Measurements from ENCODE around the gene MBD6. TPM values are rescaled to one million over a fixed set of nuclear protein-coding genes. Genes with fewer than 3 reads are reported as not detected.

MBD6 gene
- total RNA-seq, 4 donors from 2014 or later = 36.6 to 155 (median 51.0) TPM

- no peaks in the 10 kb centered on the region for H3K36me3 ChIP-seq
- TF ChIP-seq CTCF (IDR thresholded peaks at IDR 0.05) (no peak), EP300 (IDR thresholded peaks at IDR 0.05; ENCODE audit: low read depth) (no peak), POLR2A (IDR thresholded peaks at IDR 0.05) (no peak), POLR2AphosphoS5 (IDR thresholded peaks at IDR 0.05) (no peak)
- intact Hi-C loops (cut with DNase I; ENCODE audit: low total_unique reads) (loop anchor here (1.0 kb wide), 1 partner anchor 46 kb away; no protein-coding TSS in a partner anchor), in situ Hi-C loops (cut with MboI; ENCODE audit: low pct_ligation_motif_present in 1 of 4, low pct_unique_long_range_greater_than_20kb in 1 of 4, low sequenced_read_pairs in 3 of 4) (no loop called here)
- peak overlapping the region; percentile 65 to 81 (median 78) for H3K27ac ChIP-seq
- peaks cover 87% of the 10 kb centered on the region for H3K27me3 ChIP-seq
- H3K9me3 ChIP-seq = no peaks in the 10 kb centered on the region
- DNase-seq = no peak
- peak overlapping the region in 2 of 4 donors; percentile 23 to 44 for H3K4me3 ChIP-seq
- peaks cover 15 to 33% (median 16%) of the 10 kb centered on the region in 4 donors for H3K4me1 ChIP-seq
- 61 to 70% methylated on average over 5 to 15 of the region's 15 CpGs for WGBS, 2 donors (ENCODE audit: low coverage in 1 of 2)
These were observed 45.5 kb upstream of the MBD6 start for GRCh38 chr12:57476993-57477709.

DNA sequence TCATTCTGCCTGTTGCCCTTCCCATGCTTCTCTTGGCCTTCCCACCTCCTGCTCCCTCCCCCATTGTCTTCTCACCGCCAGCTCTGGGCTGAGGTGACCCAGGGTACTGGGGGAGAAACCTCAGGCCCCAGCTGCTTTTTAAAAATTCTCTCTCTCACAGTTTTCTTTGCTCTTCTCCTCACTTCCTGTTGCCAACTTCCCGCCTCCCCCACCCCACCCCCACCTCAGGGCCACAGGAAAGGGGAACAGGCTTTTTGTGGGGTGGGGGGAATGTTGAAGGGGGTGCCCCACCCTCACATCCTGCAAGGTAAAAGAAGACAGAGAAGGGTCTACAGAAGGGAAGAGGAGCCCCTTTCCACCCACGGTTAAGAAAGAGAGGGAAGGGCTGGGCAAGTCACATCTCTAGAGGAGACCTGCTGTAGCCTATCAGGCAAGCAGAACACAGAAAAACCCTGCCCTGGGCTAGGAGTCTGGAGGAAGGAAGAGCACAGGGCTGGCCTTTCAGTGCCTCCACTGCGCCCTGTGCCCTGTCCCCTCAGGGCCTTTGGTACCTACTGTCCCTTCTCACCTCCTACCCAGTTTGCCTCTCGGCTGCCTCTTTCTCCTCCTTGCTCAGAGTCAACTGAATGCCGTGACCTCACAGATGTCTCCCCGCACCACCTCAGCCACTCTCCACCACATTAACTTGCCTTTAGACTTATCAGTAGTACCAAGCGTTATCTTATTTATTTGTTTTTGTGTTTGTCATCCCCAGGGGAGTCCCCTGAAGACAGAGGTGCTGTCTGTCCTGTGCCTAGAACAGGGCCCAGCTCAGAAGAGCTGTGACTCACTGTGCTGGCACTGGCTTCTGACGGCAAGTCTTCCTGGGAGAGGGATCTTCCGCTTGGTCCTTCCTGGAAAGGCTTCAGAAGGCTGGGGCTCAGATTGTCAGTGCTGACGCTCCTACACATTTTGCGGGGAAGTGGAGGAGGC, 44.6 kb upstream of the MBD6 start:
- Histone ChIP-seq H3K36me3 (no peaks in the 10 kb centered on the region), H3K27me3 (peaks cover 87% of the 10 kb centered on the region), H3K9me3 (no peaks in the 10 kb centered on the region), H3K4me1 (peaks cover 15 to 33% (median 16%) of the 10 kb centered on the region in 4 donors), H3K27ac (peak overlapping the region; percentile 65 to 81 (median 78)), H3K4me3 (peak overlapping the region in 2 of 4 donors; percentile 23 to 44)
- in situ Hi-C loops (cut with MboI; ENCODE audit: low pct_ligation_motif_present in 1 of 4, low pct_unique_long_range_greater_than_20kb in 1 of 4, low sequenced_read_pairs in 3 of 4) = no loop called here
- no peak for DNase-seq
- WGBS, 2 donors (ENCODE audit: low coverage in 1 of 2) = 40 to 59% methylated on average over 7 to 12 of the region's 12 CpGs
- intact Hi-C loops (cut with DNase I; ENCODE audit: low total_unique reads) = no loop called here
- TF ChIP-seq POLR2A (IDR thresholded peaks at IDR 0.05) (no peak), EP300 (IDR thresholded peaks at IDR 0.05; ENCODE audit: low read depth) (no peak), POLR2AphosphoS5 (IDR thresholded peaks at IDR 0.05) (no peak), CTCF (IDR thresholded peaks at IDR 0.05) (no peak)

DNA sequence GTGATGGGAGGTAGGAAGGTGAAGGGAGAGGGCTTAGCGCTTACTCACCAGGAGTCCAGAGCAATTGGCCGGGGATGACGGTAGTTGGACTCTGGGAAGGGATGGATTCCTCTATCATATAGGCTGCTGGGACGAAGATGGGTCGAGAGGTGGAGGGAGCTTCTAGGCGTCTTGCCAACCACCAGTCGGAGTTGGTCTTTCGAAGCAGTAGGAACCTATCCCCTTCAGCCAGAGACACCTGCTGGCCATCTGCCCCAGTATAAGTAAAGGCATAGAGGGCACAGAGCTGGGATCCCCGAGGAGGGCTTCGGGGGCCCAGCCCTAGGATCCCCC, 43.6 kb upstream of the MBD6 start:
- WGBS, 2 donors (ENCODE audit: low coverage in 1 of 2) = 58 to 74% methylated on average over 2 to 10 of the region's 10 CpGs
- TF ChIP-seq CTCF (IDR thresholded peaks at IDR 0.05) = no peak
- TF ChIP-seq POLR2A (IDR thresholded peaks at IDR 0.05) = no peak
- no peak for TF ChIP-seq EP300 (IDR thresholded peaks at IDR 0.05; ENCODE audit: low read depth)
- TF ChIP-seq POLR2AphosphoS5 (IDR thresholded peaks at IDR 0.05) = no peak
- no peak for DNase-seq
- no peaks in the 10 kb centered on the region for H3K36me3 ChIP-seq
- H3K4me1 ChIP-seq = peaks cover 15 to 33% (median 16%) of the 10 kb centered on the region in 4 donors
- H3K27me3 ChIP-seq = peaks cover 77% of the 10 kb centered on the region
- H3K27ac ChIP-seq = peak overlapping the region; percentile 65 to 81 (median 78)
- peak overlapping the region in 1 of 4 donors; percentile 44 for H3K4me3 ChIP-seq
- no peaks in the 10 kb centered on the region for H3K9me3 ChIP-seq
- in situ Hi-C loops (cut with MboI; ENCODE audit: low pct_ligation_motif_present in 1 of 4, low pct_unique_long_range_greater_than_20kb in 1 of 4, low sequenced_read_pairs in 3 of 4) = no loop called here
- intact Hi-C loops (cut with DNase I; ENCODE audit: low total_unique reads) = no loop called here
